Stimulated activated CD4-positive, alpha-beta T cell treated with anti-CD3 and anti-CD28 coated beads, TNF-alpha, amount 100 ng/mL, for 1 hour (primary cell): Measurements from ENCODE around the gene EMX1.

Experiments used
- DNase-seq, 3 donors: peaks; one replicate each; pipeline ENCODE4 v3.0.0-alpha.2; 2020; ENCODE audit warnings: low read depth in 3 of 3, low spot score in 1 of 3

Gene EMX1

DNA sequence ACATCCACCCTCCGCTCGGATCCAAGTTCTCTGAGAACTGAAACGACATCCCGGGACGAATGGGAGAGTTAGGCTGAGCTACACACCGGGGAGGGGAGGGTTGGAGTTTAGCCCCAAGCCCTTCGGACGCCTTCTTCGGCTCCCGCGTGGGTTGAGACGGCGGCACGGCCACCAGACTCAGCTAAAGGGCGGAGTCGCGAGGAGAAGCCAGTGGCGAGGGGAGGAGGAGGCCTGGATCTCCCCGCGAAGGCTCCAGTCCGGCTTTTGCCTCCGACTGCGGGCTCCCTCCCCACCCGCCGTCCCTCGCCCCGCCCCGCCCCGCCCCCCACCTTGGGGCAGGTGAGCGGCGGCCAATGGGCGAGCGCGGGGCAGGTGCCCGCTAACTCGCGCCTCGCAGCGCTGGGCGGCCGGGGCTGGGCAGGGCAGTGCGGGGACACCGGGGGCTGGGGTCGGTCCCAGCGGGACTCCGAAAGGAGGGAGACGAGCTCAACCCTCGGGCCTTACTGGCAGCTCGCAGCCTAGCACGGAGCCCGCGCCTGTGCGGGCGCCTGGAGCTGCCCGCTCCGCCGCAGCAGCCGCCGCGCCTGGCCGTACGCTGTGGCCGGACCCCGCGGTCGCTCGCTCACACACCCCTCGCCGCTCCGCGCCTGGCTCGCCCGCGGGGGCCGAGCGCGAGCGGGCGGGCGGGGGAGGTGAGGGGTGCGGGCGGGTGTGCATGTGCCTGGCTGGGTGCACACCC is at the start of gene EMX1:
Gene EMX1 (plus strand): TSS at position 382 of the 739 bp plus-strand sequence. CDS start 334 bp downstream, at position 716.
- no peak for DNase-seq

- no peak for DNase-seq
These were observed 46.3 kb upstream of the EMX1 start for GRCh38 chr2:72871060-72871459.

- no peak for DNase-seq
These were observed 45.4 kb upstream of the EMX1 start for GRCh38 chr2:72871880-72872279.

DNA sequence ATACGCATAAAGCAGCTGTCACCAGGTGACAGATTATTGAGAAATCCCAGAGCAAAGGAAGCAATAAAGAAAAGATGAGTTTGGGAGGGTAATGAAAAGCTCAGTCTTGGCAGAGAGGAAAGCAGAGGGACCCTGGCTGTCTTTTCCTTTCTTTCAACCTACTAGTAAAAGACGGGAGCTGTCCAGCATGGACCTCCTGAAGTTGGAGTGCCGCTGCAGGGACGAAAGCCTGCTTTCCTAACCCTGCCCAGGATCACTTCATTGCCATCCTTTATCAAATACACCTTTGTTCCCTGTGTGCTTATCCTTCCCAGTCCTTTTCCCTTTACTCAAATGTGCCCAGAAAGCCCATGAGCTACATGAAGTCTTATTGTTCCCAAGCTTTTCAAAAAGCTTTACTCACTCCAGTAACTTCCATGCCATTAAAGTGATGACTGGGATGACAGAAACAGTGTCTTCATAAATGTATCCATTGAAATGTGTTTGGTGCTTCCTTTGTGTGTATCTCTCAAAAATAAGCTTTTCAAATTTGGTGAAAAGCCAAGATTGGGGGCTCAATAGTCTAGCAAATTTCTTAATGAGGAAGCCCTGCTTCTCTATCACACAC is 33.9 kb upstream of the EMX1 start:
- DNase-seq: no peak

DNA sequence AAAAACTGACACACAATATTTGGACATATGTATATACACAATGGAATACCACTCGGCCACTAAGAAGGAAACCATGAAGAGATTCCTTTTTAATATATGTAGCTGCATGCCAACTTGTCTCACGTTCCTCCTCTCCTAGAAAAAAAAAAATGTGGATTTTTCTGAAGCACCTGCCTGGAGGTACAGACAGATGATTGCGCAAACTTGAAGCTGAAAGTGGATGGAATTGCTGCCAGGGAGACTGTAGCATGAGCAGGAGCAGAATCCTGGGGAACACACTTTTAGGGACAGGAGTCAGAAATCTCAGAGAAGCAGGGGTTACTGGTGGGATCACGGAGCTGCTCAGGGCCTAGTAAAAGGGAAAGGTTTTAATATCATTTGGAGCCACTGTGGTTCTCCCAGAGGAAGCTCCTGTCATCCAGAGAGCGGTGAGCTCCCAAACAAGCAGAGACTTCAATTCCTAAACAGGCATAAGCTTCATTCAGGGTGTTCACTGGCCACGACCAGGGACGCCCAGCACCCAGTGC is 30.8 kb upstream of the EMX1 start:
- no peak for DNase-seq

DNA sequence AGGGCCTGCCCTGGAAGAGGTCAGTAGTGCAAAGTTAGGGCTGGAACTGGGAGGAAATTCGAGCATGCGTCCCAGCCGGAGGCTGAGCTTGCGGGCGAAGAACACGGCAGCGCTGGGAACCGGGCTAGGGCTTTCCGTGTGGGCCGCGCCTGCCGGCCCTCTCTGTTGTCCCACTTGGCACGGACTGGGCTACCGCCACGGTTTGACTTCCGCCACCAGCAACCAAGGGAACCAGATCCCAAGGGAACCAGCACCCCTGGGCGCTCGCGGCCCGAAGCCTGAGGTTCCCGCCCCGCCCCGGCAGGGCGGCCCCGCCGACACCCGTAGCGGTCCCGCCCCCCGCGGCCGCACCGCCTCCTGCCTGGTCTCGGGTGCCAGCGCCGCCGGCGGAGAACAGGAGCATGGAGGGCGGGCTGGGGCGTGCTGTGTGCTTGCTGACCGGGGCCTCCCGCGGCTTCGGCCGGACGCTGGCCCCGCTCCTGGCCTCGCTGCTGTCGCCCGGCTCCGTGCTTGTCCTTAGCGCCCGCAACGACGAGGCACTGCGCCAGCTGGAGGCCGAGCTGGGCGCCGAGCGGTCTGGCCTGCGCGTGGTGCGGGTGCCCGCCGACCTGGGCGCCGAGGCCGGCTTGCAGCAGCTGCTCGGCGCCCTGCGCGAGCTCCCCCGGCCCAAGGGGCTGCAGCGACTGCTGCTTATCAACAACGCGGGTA is 30.1 kb upstream of the EMX1 start, which contains the start of gene SPR:
Gene SPR (plus strand): TSS at position 377 of the 708 bp plus-strand sequence. CDS start 25 bp downstream, at position 402.
- DNase-seq: peak in 1 of 3 donors; percentile 53

DNA sequence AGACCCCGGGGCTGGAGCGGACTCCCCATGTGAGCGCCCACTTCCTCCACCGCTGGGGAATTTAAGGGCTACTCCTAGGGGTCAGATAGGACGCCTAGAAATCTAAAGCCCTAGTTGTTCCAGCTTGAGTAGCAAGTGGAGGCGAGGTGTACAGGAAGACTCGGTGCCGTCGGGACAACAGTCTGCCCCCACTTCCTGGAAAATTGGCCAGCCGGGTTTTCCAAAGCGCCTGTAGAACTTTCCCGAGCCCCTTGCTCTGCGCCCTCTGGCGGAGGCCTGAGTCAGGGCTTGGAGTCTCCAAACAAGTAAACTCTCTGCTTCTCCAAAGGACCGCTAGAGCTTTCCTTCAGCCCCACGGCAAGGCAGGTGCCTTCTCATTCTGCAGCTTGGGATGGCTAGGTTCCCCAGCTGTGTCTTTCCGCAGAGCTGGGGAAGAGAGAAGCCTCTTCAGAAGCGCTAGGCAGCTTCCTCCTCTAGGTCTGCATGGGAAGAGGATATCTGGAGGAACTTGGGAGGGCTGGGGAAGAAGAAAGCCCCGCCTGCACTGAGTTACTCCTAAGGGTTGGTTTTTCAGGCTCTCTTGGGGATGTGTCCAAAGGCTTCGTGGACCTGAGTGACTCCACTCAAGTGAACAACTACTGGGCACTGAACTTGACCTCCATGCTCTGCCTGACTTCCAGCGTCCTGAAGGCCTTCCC is 29.4 kb upstream of the EMX1 start:
- DNase-seq: peak in 1 of 3 donors; percentile 43

GRCh38 chr2:72888438-72889202 is 28.7 kb upstream of the EMX1 start:
- no peak for DNase-seq

- DNase-seq: no peak
These were observed 27.3 kb upstream of the EMX1 start for GRCh38 chr2:72889991-72890390.

DNA sequence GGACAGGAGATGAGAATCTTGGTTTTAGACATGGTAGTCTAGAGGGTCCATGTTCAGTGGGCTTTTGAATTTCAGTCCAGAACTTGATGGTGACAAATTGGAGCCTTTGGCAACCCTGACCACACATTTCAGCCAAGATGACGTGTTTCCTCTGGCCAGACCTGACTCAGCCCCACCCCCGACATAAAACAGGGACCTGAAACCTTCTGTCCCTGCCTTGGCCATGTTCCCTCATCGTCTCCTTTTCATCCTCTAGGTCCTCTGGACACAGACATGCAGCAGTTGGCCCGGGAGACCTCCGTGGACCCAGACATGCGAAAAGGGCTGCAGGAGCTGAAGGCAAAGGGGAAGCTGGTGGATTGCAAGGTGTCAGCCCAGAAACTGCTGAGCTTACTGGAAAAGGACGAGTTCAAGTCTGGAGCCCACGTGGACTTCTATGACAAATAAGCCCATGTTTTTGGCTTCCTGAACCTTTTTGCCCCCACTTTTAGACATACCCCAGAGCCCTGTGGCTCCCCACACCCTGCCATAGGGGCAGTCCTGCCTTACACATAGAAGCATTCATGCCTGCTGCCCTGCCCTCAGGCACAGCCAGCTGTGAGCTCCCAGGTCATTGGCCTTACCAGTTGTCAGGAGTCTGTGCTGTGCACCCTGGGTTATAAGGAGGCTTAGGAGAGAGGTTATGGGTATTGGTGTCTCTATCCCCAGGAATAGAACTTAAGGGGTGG is 26.1 kb upstream of the EMX1 start:
- DNase-seq: no peak

- no peak for DNase-seq
These were observed 24.7 kb upstream of the EMX1 start for GRCh38 chr2:72892506-72893173.

DNA sequence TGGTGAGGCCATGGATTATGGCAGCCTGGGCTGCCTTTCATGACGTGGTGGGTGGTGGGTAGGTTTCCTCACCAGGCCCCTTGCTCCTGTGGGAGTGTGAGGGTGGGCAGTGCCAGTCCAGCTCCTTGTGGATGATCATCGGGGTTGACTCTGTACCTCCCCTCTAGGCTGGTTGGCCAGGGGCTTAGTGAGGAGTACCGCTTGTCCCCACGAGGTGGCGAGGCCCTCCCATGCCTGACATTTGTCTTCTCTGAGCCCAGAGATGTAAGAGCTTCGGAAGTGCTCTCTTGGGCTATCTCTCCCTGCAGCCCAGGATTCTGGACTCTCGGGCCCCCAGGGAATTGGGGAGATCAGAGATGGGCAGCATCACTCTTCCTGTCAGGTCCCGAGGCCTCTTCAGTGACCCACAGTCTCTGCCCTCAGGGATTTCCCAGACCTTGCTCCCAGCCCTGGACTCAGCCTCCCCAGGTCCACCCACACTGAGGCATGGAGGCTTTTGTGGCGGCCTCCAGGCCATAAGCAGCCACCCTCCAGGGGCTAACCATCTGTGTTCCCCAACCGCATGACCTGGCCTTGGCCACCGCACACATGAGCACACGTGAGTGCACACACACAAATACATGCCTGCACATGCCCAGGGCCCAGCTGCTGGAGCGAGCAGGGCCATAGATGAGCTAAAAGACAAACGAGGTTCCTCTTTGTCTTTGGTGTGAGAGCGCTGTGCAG is 23.6 kb upstream of the EMX1 start:
- DNase-seq: no peak

- no peak for DNase-seq
These were observed 22.8 kb upstream of the EMX1 start for GRCh38 chr2:72894514-72894913.

GRCh38 chr2:72895154-72895553 is 22.2 kb upstream of the EMX1 start:
- DNase-seq: no peak

GRCh38 chr2:72895759-72896281 is 21.5 kb upstream of the EMX1 start:
- no peak for DNase-seq

DNA sequence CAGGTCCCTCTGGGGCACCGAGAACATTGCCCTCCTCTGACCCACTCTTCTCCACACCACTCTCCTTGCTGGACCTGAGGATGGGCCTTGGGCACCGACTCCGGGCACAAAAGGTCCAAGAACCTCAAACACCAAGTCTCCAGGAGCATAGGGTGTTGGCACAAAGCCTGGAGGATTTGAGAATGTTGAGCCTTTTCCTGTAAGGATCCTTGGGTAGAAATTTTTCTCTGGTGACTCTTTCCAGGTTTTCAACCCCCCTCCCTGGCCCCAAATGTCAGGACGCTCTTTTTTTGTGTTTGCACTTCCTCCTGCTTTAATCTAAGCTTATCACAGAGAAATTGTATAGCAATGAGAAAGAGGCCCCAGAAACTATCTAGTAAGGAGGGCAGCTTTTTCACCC is 20.9 kb upstream of the EMX1 start:
- DNase-seq: no peak

- no peak for DNase-seq
These were observed 19.3 kb upstream of the EMX1 start for GRCh38 chr2:72897785-72898584.

GRCh38 chr2:72898585-72898906 is 18.8 kb upstream of the EMX1 start:
- DNase-seq: no peak
